B cell (primary cell): ENCODE data around the gene CACNA1D.

Experiments used
- CTCF ChIP-seq: fragments of 200-600 bp; IDR thresholded peaks from one replicate; pipeline ENCODE4 v1.8.0; 2022; ENCODE audit warnings: antibody characterized with exemption, mild to moderate bottlenecking
- EZH2 ChIP-seq: IDR thresholded peaks from 2 replicates; pipeline ENCODE4 v1.6.1; 2012; ENCODE audit warnings: borderline replicate concordance, low read depth, mild to moderate bottlenecking, moderate library complexity, low read length; ENCODE audit not compliant: insufficient read depth, poor library complexity, severe bottlenecking

DNA sequence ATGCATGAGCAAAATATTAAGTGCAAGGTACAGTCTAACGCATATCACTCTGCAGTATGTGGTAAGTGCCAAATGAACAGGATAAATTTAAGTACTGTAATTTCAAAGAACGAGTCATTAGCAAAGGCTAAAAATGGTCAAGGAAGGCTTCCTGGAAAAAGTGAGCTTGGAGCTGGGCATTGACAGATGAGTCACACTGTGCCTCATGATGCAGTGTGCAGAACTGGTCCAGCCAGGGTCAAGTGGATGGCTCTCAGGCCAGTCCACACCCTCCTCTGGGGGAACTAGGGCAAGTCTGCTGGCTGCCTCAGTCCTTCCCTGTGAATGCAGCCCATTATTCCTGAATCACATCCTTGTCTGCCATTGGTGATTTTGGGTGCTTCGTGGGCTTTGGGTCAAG, 76.3 kb downstream of the CACNA1D start:
- TF ChIP-seq CTCF (no peak), EZH2 (no peak)
